Right lobe of liver (tissue), 6 donors: ENCODE data around the gene ISL2. TPM values are rescaled to one million over a fixed set of nuclear protein-coding genes. Genes with fewer than 3 reads are reported as not detected.

Source experiments
- ATAC-seq, 4 donors: fragments of 200-7000 bp; cut with Tn5 transposase; one replicate each; pipeline ENCODE4 v1.9.1; 2020; ENCODE audit warnings: mild to moderate bottlenecking in 4 of 4, moderate library complexity in 4 of 4
- DNase-seq, 3 donors: peaks; one replicate each; pipeline ENCODE4 v3.0.0-alpha.2; 2020
- H3K27ac ChIP-seq, 3 donors: fragments of 200-600 bp; one replicate each; pipeline ENCODE4 v1.8.0; 2022
- H3K27me3 ChIP-seq, 2 donors: fragments of 200-600 bp; one replicate each; pipeline ENCODE4 v1.8.0; 2022
- H3K36me3 ChIP-seq, 4 donors: fragments of 200-600 bp; sonication (generic) in 1 of 4; one replicate each; pipeline versions ENCODE4 v1.5.1 to v1.8.0; 2017 to 2022; ENCODE audit warnings: control low read depth in 1 of 4
- H3K4me1 ChIP-seq, 4 donors: fragments of 200-600 bp; sonication (generic) in 1 of 4; one replicate each; pipeline versions ENCODE4 v1.5.1 to v1.8.0; 2017 to 2022; ENCODE audit warnings: control low read depth in 1 of 4
- H3K4me3 ChIP-seq, 3 donors: fragments of 200-600 bp; one replicate each; pipeline ENCODE4 v1.8.0; 2022
- H3K9me3 ChIP-seq, 4 donors: fragments of 200-600 bp; sonication (generic) in 1 of 4; one replicate each; pipeline versions ENCODE4 v1.5.1 to v1.8.0; 2017 to 2022; ENCODE audit warnings: control low read depth in 1 of 4
- POLR2A ChIP-seq: fragments of 450-650 bp; IDR thresholded peaks from one replicate; pipeline ENCODE4 v1.6.1; 2017; ENCODE audit warnings: antibody characterized with exemption, mild to moderate bottlenecking
- WGBS: methylation state at CpG from one replicate; pipeline ENCODE4 v1.1.6; 2018; ENCODE audit warnings: low coverage, low lambda C conversion rate; ENCODE audit not compliant: insufficient coverage; ENCODE audit errors: missing lambda C conversion rate; 5-methylcytosine and 5-hydroxymethylcytosine counted together
- intact Hi-C, 2 donors: fragments of 100-400 bp; cut with DNase I; formaldehyde crosslinking; loops; one replicate each; pipeline versions ENCODE4 v1.11.2 to v1.14.1; 2022
- total RNA-seq, 6 experiments: library from RNA; depleted of rRNA in 2 of 6; stranded (reverse); fragments of >200 nt in 2 of 6; fragmentation: NEBNext Ultra II Directional in 3 of 6; extraction: Animal tissue kit (Norgen Biotek cat#: 25700) in 3 of 6; gene quantifications; one replicate each; pipeline versions ENCODE4 v1.1.0 to v1.2.4, GENCODE V29; 2016 to 2023
- TF ChIP-seq, protein P1 (sequence below), 4 donors: fragments of 200-600 bp in 3 of 4; fragments of 450-650 bp in 1 of 4; IDR thresholded peaks; one replicate each; pipeline versions ENCODE4 v1.5.1 to v1.8.0; 2016 to 2022; ENCODE audit warnings: antibody characterized with exemption in 4 of 4, mild to moderate bottlenecking in 2 of 4
- donor health status: DM: no; HTN: yes; CAD: no.
- donor health status: DM: no; HTN: no; CAD: no.
- donor health status: DM: no; HTN: no; CAD: no.
- donor health status: DM: no; HTN: yes; CAD: no.
- donor health status: DM: no; HTN: yes; CAD: no.

Gene ISL2
- total RNA-seq, 6 experiments from 2014 or later: not detected

DNA sequence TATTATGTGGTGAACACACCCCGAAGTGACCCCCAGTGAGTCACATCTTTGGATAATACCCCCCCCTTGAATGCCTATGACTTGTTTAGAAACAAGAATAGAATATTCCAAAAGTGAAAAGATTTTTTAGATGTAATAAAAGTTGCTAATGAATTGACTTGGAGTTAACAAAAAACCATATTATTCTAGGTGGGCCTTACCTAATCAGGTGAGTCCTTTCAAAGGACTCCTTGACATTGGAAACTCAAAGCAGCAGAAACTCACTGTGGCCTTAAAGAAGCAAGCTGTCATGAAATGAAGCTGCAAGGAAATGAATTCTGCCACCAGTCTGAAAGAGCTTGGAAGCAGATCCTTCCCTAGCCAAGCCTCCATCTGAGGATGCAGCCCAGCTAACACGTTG, 10.9 kb upstream of the ISL2 start:
- Histone ChIP-seq H3K36me3 (no peaks in the 10 kb centered on the region), H3K4me1 (no peaks in the 10 kb centered on the region), H3K27ac (no peak overlapping the region), H3K4me3 (no peak overlapping the region), H3K9me3 (no peaks in the 10 kb centered on the region), H3K27me3 (no peaks in the 10 kb centered on the region)
- intact Hi-C loops: loop anchor here in 1 of 2 donors (5.0 kb wide), 1 partner anchor 133 kb away; no protein-coding TSS in a partner anchor
- TF ChIP-seq, protein P1, sequence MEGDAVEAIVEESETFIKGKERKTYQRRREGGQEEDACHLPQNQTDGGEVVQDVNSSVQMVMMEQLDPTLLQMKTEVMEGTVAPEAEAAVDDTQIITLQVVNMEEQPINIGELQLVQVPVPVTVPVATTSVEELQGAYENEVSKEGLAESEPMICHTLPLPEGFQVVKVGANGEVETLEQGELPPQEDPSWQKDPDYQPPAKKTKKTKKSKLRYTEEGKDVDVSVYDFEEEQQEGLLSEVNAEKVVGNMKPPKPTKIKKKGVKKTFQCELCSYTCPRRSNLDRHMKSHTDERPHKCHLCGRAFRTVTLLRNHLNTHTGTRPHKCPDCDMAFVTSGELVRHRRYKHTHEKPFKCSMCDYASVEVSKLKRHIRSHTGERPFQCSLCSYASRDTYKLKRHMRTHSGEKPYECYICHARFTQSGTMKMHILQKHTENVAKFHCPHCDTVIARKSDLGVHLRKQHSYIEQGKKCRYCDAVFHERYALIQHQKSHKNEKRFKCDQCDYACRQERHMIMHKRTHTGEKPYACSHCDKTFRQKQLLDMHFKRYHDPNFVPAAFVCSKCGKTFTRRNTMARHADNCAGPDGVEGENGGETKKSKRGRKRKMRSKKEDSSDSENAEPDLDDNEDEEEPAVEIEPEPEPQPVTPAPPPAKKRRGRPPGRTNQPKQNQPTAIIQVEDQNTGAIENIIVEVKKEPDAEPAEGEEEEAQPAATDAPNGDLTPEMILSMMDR (IDR thresholded peaks at IDR 0.05): no peak
- no peak for TF ChIP-seq POLR2A
- ATAC-seq: no peak
- WGBS: 79% methylated on average over 1 of the region's 2 CpGs
- DNase-seq: no peak

DNA sequence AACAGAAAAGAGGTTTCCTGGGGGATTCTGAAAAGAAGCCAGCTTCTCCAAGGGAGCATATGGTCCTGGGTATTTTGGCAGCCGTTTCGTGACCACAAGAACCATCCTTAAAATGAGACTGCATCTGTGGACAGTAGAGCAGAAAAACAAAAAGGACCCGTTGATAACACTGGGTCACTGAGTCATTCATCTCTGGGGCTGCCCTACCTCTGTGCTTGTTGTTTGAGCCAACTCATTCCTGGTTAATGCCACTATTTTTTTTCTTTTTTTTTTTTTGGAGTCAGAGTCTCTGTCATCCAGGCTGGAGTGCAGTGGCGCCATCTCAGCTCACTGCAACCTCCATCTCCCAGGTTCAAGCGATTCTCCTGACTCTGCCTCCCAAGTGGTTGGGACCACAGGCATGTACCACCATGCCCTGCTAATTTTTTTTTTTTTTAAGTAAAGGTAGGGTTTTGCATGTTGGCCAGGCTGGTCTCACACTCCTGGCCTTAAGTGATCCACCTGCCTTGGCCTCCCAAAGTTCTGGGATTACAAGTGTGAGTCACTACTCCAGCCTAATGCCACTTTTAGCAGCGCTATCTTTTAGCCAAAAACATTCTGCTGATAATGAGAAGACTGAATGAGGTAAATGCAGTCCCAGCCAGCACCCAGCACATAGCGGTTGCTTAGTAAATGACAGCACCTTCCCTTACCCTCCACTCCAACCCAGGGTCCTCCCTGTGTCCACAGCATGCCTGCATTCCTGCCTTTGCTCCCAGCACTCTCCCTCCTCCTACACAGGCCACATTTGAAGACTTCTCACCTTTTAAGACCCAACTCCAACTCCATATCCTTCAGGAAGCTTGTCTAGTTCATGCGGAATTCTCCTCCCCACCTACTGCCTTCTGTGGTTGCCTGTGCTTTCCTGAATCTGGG, 9.1 kb upstream of the ISL2 start:
- Histone ChIP-seq H3K9me3 (no peaks in the 10 kb centered on the region), H3K4me1 (no peaks in the 10 kb centered on the region), H3K4me3 (no peak overlapping the region), H3K27ac (no peak overlapping the region), H3K36me3 (no peaks in the 10 kb centered on the region), H3K27me3 (no peaks in the 10 kb centered on the region)
- no peak for DNase-seq
- intact Hi-C loops: loop anchor here in 1 of 2 donors (5.0 kb wide), 1 partner anchor 135 kb away; no protein-coding TSS in a partner anchor
- WGBS: 78% methylated on average over 6 of the region's 8 CpGs
- ATAC-seq: no peak
- TF ChIP-seq POLR2A: no peak
- TF ChIP-seq, protein P1 (IDR thresholded peaks at IDR 0.05): no peak

DNA sequence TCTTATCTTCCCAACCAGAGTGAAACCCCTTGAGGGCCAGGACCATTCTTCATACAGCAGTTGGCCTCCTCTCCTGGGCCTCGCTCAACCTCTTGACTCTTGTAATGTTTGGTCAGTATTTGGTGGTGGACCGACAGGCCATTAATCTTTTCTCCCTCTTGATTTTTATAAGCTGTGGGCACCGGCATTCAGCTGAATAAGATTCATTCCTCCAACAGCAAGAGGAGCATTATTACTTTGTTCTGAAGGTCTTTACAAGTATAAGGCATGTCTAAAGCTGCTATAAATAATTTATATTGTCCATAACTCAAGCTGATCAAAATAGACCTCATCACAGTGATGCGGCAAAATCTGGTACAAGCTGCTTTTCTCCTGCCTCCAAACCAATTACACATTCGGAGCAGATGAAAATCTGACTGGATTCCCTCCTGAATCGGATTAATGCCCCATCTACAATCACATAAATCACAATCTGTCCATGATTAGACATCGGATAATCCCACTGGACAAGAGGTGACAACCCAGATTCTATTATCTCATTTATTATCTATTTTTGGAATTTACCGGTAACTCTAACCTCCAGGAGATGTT, 8.4 kb upstream of the ISL2 start:
- 86% methylated on average over 8 of the region's 8 CpGs for WGBS
- DNase-seq (no peak), ATAC-seq (no peak)
- Histone ChIP-seq H3K36me3 (no peaks in the 10 kb centered on the region), H3K27me3 (no peaks in the 10 kb centered on the region), H3K4me1 (no peaks in the 10 kb centered on the region), H3K9me3 (no peaks in the 10 kb centered on the region), H3K27ac (no peak overlapping the region), H3K4me3 (no peak overlapping the region)
- intact Hi-C loops: loop anchor here in 1 of 2 donors (5.0 kb wide), 1 partner anchor 136 kb away; no protein-coding TSS in a partner anchor
- TF ChIP-seq POLR2A: no peak
- TF ChIP-seq, protein P1 (IDR thresholded peaks at IDR 0.05): no peak

DNA sequence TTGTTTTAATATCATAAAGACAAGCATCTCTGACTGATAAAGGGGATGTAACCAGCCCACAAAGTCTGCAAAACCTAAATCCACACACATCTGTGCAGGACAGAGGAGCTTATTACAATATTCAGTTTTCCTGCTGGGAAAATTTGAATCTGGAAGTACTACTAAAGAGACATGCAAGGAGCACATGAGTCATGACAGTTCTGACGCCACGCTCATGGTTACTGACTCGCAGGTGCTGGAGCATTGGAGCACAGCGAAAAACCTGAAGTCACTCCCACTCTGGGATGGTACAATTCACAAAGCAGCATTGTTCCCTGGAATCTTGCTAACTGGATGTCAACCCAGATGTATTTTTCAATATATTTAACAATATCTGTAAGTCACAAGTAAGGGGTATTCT, 7.6 kb upstream of the ISL2 start:
- no peak overlapping the region for H3K27ac ChIP-seq
- H3K4me3 ChIP-seq: no peak overlapping the region
- no CpG with 5 or more reads among the region's 4 CpGs for WGBS
- intact Hi-C loops: loop anchor here in 1 of 2 donors (5.0 kb wide), 1 partner anchor 137 kb away; no protein-coding TSS in a partner anchor
- no peaks in the 10 kb centered on the region for H3K36me3 ChIP-seq
- no peaks in the 10 kb centered on the region for H3K9me3 ChIP-seq
- H3K27me3 ChIP-seq: no peaks in the 10 kb centered on the region
- ATAC-seq: no peak
- no peaks in the 10 kb centered on the region for H3K4me1 ChIP-seq
- TF ChIP-seq POLR2A: no peak
- TF ChIP-seq, protein P1 (IDR thresholded peaks at IDR 0.05): no peak
- no peak for DNase-seq
